Vagina (tissue), 2 donors: ENCODE data around the gene PFKM. TPM values are rescaled to one million over a fixed set of nuclear protein-coding genes. Genes with fewer than 3 reads are reported as not detected.

Source experiments
- DNase-seq, 2 donors: peaks; one replicate each; pipeline ENCODE4 v3.0.0-alpha.2; 2017; ENCODE audit errors: extremely low spot score in 2 of 2
- H3K27ac ChIP-seq: fragments of 200-600 bp; sonication (generic); one replicate; pipeline ENCODE4 v1.5.1; 2019
- H3K27me3 ChIP-seq: fragments of 200-600 bp; sonication (generic); one replicate; pipeline ENCODE4 v1.5.1; 2019
- H3K36me3 ChIP-seq, 2 donors: fragments of 200-600 bp; sonication (generic); one replicate each; pipeline ENCODE4 v1.5.1; 2017 to 2019
- H3K4me1 ChIP-seq: fragments of 200-600 bp; sonication (generic); one replicate; pipeline ENCODE4 v1.5.1; 2019
- H3K4me3 ChIP-seq, 2 donors: fragments of 200-600 bp; sonication (generic); 1 replicate in 1 of 2; 2 replicates in 1 of 2; pipeline ENCODE4 v1.5.1; 2016 to 2019
- H3K9me3 ChIP-seq: fragments of 200-600 bp; sonication (generic); one replicate; pipeline ENCODE4 v1.5.1; 2019
- CTCF ChIP-seq, 3 experiments: fragments of 450-650 bp in 2 of 3; fragments of 200-600 bp in 1 of 3; sonication (generic) in 1 of 3; IDR thresholded peaks; one replicate each; pipeline ENCODE4 v1.5.1; 2017 to 2019; ENCODE audit warnings: antibody characterized with exemption in 3 of 3, mild to moderate bottlenecking in 2 of 3, moderate library complexity in 2 of 3
- POLR2A ChIP-seq, 2 donors: fragments of 450-650 bp; IDR thresholded peaks; one replicate each; pipeline ENCODE4 v1.6.1; 2017; ENCODE audit warnings: antibody characterized with exemption in 2 of 2, mild to moderate bottlenecking in 2 of 2, moderate library complexity in 2 of 2
- POLR2AphosphoS5 ChIP-seq, 2 donors: sonication (generic); formaldehyde crosslinking; IDR thresholded peaks; one replicate each; pipeline ENCODE4 v1.9.0; 2017; ENCODE audit warnings: antibody characterized with exemption in 2 of 2, mild to moderate bottlenecking in 2 of 2, low read depth in 1 of 2; ENCODE audit not compliant: insufficient read depth in 1 of 2
- intact Hi-C: fragments of 100-400 bp; cut with DNase I; formaldehyde crosslinking; loops from one replicate; pipeline ENCODE4 v1.15.1; 2023
- microRNA-seq: library from miRNA; unstranded; fragments of <30 nt; microRNA quantifications from one replicate; pipeline ENCODE4, GENCODE V29; 2017; ENCODE audit warnings: borderline number of aligned reads, borderline replicate concordance
- small RNA-seq: library from RNA; depleted of rRNA; stranded (forward); fragments of <200 nt; gene quantifications from one replicate; pipeline ENCODE3, GENCODE V24; 2016
- total RNA-seq: library from RNA; depleted of rRNA; stranded (reverse); fragments of >200 nt; gene quantifications from one replicate; pipeline ENCODE4 v1.2.3, GENCODE V29; 2016

PFKM gene
- total RNA-seq, 1 donor from 2014 or later = 29.0 TPM

GRCh38 chr12:48191096-48191495, 71.9 kb downstream of the PFKM start:
- no peaks in the 10 kb centered on the region for H3K36me3 ChIP-seq
- DNase-seq = no peak
- H3K27me3 ChIP-seq = no peaks in the 10 kb centered on the region
- TF ChIP-seq POLR2AphosphoS5 (IDR thresholded peaks at IDR 0.05; ENCODE audit: insufficient read depth in 1 of 2, low read depth in 1 of 2) = peak in 1 of 2 donors; percentile 57
- no peak for TF ChIP-seq CTCF (IDR thresholded peaks at IDR 0.05)
- H3K27ac ChIP-seq = no peak overlapping the region
- H3K4me1 ChIP-seq = no peaks in the 10 kb centered on the region
- H3K9me3 ChIP-seq = no peaks in the 10 kb centered on the region
- intact Hi-C loops = no loop called here
- no peak overlapping the region for H3K4me3 ChIP-seq

- H3K36me3 ChIP-seq = no peaks in the 10 kb centered on the region
- no peak for DNase-seq
- H3K4me1 ChIP-seq = peaks cover 9% of the 10 kb centered on the region
- no peaks in the 10 kb centered on the region for H3K27me3 ChIP-seq
- intact Hi-C loops = no loop called here
- H3K4me3 ChIP-seq = no peak overlapping the region
- no peak overlapping the region for H3K27ac ChIP-seq
- H3K9me3 ChIP-seq = no peaks in the 10 kb centered on the region
- TF ChIP-seq POLR2AphosphoS5 (IDR thresholded peaks at IDR 0.05; ENCODE audit: insufficient read depth in 1 of 2, low read depth in 1 of 2) (no peak), POLR2A (IDR thresholded peaks at IDR 0.05) (no peak), CTCF (IDR thresholded peaks at IDR 0.05) (no peak)
Measured at GRCh38 chr12:48192861-48193260, 73.7 kb downstream of the PFKM start.

GRCh38 chr12:48193623-48194022, 74.5 kb downstream of the PFKM start:
- H3K4me3 ChIP-seq = no peak overlapping the region
- TF ChIP-seq POLR2AphosphoS5 (IDR thresholded peaks at IDR 0.05; ENCODE audit: insufficient read depth in 1 of 2, low read depth in 1 of 2) (no peak), CTCF (IDR thresholded peaks at IDR 0.05) (no peak), POLR2A (IDR thresholded peaks at IDR 0.05) (no peak)
- no peaks in the 10 kb centered on the region for H3K36me3 ChIP-seq
- no peaks in the 10 kb centered on the region for H3K9me3 ChIP-seq
- H3K4me1 ChIP-seq = peaks cover 10% of the 10 kb centered on the region
- no peaks in the 10 kb centered on the region for H3K27me3 ChIP-seq
- intact Hi-C loops = no loop called here
- no peak for DNase-seq
- no peak overlapping the region for H3K27ac ChIP-seq

GRCh38 chr12:48194799-48195201, 75.6 kb downstream of the PFKM start:
- TF ChIP-seq CTCF (IDR thresholded peaks at IDR 0.05) (no peak), POLR2A (IDR thresholded peaks at IDR 0.05) (no peak), POLR2AphosphoS5 (IDR thresholded peaks at IDR 0.05; ENCODE audit: insufficient read depth in 1 of 2, low read depth in 1 of 2) (no peak)
- Histone ChIP-seq H3K27me3 (no peaks in the 10 kb centered on the region), H3K36me3 (no peaks in the 10 kb centered on the region), H3K9me3 (no peaks in the 10 kb centered on the region), H3K27ac (no peak overlapping the region), H3K4me1 (peaks cover 21% of the 10 kb centered on the region), H3K4me3 (no peak overlapping the region)
- intact Hi-C loops = no loop called here
- DNase-seq = no peak

Small RNAs within 50 kb of the gene (microRNA-seq; reads per million reads assigned to microRNA genes)
- gene MIR6505 = 1.4 reads per million

Small RNAs within 50 kb of the gene (small RNA-seq; reads per million reads assigned to genes)
- gene MIR6505 (not detected), gene RNU6-1203P (not detected)

Other genes starting within 250 kb of the PFKM start
- 23.6 TPM for gene VDR, start 214.4 kb upstream of the PFKM start, total RNA-seq
- gene TMEM106C, start 155.8 kb upstream of the PFKM start, total RNA-seq = 25.3 TPM
- gene COL2A1, start 114.9 kb upstream of the PFKM start, total RNA-seq = not detected
- 21.4 TPM for gene SENP1, start 13.3 kb upstream of the PFKM start, total RNA-seq
- gene ASB8, start 38.2 kb downstream of the PFKM start, total RNA-seq = 16.9 TPM
- 1.2 TPM for gene CCDC184, start 64.3 kb downstream of the PFKM start, total RNA-seq
- not detected for gene OR10AD1, start 83.9 kb downstream of the PFKM start, total RNA-seq
- gene ZNF641, start 231.6 kb downstream of the PFKM start, total RNA-seq = 15.5 TPM